Stimulated activated CD8-positive, alpha-beta memory T cell treated with anti-CD3 and anti-CD28 coated beads, Interleukin-15, amount 100 ng/mL, for 48 hours (primary cell): Measurements from ENCODE around the gene SRSF8.

Experiments
- DNase-seq, 2 donors: peaks; one replicate each; pipeline ENCODE4 v3.0.0-alpha.2; 2020; ENCODE audit warnings: low read depth in 2 of 2

SRSF8 gene

DNA sequence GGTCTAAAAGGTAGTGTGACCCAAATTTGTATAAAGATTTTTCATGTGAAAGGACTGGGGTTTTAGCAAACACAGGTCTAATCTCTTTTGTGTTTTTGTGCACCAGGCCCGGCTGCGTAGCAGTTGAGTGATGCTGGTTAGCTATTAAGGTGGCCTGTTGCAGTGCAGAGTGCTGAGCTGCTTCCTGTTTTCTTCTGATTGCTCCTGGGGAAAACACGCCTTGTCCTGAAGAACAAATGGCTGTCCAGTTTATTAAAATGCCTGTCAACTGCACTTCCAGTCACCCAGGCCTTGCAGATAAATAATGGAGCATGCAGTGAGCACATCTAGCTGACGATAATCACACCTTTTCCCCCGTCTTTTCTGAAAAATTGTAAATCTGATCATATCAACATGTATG, 1.8 kb downstream of the SRSF8 start:
- peak; percentile 40 to 44 for DNase-seq

DNA sequence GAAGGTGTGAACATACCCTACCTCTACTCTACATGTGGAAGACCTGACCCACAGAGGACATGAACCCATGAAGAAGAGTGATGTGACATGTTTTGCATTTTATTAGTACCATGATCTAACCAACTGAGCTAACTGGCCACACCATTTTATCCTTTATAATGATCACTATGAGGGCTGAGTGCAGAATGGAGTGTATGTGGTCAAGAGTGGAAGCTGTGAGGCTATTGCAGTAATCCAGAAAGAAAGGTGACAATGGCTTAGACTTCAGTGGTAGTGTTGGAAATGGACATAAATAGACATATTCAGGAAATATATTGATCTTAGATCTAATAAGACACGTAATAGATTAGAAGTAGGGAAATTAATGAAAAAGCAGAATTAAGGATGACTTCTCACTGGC, 3.8 kb downstream of the SRSF8 start:
- no peak for DNase-seq

DNA sequence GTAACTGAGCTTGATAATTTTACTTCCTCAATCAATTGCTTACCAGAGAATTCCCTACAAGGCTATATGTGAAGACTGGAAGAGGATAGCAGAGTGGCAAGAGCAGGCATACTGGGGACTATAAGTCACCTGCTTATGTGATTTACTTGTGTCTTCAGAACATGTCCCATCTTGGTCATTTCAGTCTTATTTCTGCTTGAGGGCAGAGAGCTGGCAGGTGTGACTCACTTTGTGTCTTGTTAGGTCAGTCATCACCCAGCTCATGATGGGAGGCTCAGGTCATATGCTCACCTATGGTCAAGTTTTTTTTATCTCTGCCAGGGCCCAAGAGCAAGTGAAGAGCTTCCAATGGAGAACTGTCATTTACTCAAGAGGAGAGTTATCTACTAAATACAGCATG, 6.2 kb downstream of the SRSF8 start:
- DNase-seq = no peak

DNA sequence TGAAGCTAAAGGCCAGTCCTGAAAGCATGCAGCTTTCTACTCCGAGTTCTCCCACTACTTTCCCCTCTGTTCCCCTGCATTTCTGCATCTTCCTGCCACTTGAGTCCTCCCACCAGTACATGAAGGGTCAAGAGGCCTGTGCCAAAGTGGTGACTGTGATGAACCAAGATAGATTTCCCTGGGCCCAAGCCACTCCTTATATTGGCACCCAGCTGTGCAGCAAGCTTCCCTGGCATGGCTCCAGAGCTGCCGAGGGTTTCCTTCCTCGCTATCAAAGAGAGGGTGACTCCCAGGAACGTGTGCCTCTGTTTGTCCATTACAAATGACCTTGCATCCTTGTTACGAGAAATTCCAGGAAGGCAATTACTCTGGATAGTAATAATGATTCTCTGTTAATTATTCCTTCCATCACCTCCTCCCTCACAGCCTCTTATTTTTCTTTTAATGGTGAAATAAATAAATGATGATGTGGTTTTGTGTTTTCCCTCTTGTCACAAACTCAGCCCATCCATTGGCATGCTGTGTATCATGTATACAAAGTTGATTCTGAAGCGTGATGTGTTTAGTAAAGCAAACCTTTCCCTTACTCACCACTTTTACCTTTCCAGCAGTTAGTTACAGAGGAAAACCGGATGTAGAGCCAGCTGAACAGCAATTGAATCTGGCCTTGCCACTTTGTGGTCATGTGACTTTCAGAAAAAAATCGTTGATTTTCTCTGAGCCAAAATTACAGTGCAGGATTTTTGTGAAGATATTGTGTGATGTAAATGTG, 8.3 kb downstream of the SRSF8 start:
- DNase-seq = no peak

DNA sequence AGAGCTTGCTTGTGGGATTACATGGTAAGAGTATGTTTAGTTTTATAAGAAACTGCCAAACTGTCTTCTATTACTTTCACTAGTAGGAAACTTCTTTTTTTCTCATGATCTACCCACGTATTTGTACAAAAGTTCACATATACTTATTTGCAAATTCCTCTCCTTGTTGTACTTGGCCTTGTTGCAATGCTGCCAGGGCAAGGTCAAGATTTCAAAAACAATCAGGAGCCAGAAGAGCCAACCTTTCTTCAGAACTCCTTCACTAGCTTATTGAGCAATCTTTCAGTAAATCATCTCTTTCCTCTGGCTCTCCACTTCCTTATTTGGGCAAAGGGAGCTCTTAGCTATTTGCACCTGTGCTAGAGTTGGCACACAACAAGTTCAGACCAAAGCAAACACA, 9.7 kb downstream of the SRSF8 start:
- no peak for DNase-seq

DNA sequence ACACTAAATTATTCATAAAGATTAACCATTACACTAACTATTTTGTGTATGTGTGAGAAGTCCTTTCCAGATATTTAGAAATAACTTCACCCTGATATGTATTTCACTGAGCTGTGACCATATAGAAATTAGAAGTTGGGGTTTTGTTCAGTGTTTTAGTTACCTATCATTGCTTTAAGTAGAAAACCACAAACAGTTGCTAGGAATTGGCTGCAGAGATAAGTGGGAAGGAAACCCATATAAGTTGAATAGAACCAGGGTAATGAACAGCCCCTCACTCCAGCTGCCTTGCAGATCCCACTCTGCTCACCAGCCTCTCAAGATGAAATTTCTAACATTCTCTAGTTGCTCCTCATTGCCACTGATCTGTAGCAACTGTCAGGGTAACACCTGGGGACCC, 10.3 kb downstream of the SRSF8 start:
- no peak for DNase-seq

DNA sequence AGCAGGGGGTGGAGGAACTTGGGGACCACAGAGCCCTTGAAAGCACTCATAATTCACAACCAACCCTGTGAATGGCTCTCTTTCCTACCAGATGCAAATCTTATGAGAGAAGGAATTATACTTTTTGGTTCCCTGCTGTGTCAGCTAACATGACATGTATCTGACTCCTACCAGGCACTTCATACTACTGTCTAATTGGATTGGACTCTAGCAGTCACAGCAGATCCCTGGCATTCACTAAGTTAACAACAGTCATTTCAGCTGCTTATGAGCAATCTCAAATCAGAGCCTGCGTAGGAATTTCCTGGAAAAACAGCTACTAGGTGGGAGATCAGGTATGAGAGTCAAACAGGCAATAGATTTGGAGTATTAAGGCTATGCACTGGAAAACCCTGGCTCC, 11.8 kb downstream of the SRSF8 start:
- DNase-seq = no peak

DNA sequence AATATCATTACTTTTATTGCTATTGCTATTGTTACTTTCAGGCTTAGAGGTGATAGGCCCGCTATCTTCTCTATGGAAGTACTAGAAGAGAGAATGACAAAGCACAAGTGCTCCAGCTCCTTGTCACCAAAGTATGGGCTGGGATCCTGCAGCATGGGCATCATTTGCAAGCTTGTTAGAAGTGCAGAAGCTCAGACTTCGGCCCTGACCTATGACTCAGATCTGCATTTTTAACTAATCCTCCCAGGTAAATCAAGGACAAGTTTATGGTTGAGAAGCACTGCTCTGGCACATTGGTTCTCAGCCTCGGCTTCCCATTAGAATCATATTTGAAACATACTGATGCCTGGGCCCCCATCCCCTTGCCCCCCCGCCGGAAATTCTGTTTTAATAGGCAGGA, 14.3 kb downstream of the SRSF8 start:
- no peak for DNase-seq

DNA sequence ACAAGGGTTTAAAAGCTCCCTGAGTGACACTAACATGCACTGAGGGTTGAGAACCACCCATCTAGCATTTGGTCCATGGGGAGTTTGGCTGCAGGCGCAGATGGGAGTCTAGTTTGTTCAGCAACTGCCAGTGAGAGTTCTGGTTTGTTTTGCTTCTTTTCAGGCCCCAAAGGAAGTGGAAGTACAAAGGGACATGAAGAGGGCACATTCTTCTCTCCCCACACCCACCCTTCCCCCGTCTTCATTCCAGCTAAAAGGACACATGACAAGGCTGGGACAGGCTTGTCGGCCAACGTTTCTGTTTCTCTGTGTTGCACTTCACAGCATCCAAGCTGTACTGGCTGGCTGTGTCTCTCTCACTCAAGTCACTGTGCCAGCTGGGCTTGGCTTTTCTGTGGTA, 14.7 kb downstream of the SRSF8 start:
- no peak for DNase-seq

DNA sequence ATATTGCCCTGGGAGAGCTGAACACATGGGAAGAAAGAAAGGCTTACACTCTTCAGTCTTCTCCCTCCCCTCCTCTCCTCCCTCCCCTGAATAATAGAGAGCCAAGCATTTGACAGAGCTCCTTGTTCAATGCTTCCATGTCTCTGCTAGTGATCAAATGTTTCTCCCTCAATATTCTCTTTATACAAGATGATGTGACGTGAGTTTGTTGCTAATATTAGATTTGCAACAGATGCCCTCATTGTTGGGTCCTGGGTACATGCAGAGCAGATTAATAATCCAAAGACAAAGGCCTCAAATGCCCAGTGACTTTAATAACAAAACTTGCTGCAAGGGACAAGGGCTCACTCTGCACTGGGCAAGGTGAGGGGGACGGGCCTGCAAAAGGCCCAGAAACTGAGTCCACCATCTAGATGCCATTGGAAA, 15.9 kb downstream of the SRSF8 start:
- no peak for DNase-seq

DNA sequence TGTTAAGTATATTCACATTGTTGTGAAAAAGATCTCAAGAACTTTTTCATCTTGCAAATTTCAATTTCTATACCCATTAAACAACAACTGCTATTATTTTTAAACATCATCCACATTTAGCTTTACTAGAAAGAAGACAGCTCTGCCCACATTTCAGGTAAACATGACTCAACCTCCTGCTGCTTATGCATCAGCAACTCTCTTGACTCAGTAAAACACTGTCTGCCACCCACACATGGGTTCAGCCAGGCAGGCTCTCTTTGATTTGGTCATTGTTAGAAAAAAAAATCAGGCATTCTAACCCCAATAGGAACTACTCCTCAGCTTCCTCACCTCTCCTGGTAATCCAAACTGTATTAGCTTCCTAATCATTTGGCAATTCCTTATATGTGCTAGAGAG, 17.8 kb downstream of the SRSF8 start:
- peak; percentile 50 to 54 for DNase-seq

DNA sequence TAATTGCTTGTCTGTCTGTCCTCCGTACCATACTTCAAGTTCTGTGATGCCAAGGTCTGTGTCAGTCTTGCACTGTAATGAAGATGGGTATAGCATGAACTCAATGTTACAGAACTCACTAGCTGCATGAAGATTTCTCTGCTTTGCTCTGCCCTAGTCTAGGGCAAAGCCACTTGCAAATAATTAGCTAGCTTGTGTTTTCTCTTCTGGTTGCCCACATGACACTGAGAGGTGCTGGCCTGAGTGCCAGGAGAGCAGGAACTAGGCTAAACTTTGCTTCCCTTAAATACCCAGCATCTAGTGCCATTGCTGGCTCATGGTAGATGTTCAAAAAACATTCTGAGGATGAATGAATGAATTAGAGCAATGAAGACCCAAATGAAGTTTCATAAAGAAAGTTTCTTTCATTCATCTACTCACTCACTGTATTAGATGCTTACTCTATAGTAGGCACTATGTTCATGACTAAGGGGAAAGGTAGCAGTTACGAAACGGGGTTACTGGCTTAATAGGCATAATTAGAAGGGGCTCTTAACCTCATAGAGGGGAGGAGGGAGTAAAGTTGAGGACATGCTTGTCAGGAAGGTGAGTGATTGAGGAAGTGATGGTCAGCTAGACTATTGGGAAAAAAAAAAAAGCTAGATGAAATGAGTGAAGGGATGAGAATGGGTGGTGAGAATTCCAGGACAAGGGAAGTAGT, 18.5 kb downstream of the SRSF8 start:
- no peak for DNase-seq

DNA sequence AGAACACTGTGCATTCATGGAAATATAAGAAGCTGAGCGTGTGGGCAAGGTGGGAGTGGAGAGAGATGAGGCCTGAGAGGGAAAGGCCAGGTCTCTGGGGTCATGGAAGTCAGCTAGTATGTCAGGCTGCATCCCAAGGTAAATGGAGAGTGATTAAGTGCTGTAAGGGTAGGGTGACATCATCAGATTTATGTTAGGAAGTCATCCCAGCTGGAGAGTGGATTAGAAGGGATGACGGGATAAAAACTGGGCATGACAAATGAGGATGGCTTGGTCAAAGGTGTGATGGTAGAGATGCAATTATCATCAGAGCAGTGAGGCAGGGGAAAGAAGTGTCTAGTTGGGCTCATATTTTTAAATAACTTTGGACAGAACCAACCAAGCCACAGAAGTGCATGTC, 19.4 kb downstream of the SRSF8 start:
- DNase-seq = no peak

DNA sequence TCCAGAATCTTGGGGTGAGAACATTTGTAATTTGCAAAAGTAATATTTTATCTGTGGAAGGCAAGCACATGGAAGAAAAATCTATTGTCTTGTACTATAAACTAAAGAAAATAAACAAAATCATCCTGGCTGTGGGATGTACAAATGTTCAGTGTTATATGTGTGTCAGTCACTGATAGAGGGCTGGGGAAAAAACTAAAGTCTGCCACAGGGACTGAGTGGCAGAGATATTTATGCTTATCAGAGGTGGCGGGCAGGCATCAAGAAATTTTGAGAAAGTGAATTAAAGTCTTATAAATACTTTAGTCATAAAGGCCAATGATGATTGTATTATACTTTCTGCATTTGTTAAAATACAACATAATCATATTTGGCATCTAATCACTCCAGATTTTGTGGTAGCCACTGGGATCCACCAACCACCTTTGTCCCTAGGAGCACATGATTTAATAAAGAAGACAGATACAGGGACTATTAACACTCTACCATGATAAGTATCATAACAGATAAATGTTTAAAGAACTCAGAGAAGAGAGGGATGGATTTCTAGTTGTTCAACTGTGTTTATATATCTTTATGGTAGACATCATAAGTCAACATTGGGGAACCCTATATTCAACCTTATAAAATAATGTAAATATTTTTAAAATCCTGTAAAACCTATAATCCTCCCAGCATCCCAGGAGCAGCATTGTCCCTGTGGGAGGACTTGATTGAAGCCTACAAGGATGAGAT, 20.3 kb downstream of the SRSF8 start:
- no peak for DNase-seq

DNA sequence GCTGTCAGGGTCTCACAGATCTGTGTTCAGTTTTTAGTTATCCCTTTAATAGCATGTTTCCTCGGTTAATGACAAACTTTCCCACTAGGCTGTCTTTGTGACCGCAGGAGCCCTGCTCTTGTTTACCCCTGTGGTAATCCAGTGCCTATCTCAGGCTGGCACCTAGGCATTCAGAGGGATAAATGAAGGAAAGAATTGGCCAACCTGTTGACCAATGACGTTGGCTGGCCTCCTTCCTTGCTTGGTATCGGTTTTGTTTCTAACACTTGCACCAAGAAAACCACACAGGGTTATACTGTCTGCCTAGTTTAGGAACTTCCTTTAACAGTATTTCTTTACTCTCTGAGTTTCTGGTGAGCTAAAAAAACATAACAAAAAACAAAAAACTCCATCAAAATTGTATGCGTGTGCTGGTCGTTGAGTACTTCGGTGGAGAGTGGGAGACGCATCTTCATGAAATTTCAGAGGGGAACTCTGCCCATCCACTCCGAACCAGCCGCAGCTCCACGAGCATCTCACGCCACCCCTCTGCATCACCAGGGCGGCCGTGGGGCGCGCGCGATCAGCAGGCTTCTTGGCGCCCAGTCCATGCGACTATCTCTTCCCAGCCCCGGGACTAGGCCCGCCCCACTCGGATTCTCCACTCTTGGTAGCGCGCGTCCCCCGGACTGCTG, 22.4 kb downstream of the SRSF8 start:
- no peak for DNase-seq

DNA sequence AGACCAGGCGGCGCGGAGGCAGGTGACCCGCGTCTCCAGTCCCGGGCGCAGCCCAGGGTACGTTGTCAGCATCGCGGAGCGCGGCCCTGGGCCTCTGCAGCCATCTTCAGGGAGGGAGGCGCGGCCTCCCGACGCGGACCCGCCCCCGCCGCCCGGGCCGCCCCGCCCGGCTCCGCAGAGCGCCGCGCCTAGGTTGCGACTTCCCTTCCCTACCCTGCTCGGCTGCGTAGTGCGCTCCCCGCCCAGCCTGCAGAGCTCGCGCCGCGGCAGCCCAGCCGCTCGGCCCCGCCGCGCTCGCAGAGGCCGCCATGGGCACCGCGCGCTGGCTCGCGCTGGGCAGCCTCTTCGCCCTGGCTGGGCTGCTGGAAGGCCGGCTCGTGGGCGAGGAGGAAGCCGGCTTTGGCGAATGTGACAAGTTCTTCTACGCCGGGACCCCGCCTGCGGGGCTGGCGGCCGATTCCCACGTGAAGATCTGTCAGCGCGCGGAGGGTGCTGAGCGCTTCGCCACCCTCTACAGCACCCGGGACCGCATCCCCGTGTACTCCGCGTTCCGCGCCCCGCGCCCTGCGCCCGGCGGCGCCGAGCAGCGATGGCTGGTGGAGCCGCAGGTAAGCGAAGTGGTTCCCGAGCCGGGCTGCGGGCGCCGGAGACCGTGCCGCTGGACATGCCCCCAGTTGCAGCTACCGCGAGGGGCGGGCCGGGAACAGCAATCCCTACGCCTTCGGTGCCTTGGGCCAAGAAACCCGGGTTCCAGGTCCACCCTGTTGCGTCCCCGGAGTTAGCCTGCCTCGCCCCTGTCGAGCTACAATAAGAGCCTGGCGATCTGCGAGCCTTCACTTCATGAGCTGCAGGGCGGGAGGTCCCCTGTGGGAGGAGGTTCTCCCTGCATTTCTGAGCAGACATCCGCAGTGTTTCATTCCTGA, 23.2 kb downstream of the SRSF8 start, which contains the start of gene ENDOD1:
Gene ENDOD1 (plus strand): TSS at position 227 of the 923 bp plus-strand sequence. CDS start 82 bp downstream, at position 309.
- DNase-seq = peak; percentile 80 to 83

DNA sequence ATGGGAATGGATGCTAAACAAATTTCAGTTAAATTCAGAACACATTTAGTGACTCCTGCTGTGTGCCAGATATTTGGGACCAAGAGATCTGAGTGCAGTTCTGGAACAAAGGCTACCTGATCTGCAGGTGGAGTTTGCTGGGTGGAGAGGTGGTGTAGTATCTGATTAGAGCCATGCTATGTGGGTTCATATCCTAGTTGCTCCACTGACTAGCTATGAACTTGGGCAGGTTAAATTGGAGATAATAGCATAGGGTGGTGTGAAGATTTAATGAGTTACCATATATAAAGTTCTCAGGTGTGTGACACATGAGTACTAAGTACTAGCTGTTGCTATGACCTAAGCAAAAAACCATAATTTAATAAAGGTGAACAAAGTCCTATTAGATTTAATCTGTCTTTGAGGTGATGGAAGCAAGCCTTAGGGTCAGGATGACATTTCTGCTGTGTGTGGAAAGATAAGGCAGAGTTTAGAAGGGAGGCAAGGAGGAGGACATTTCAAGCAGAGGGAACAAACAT, 25.0 kb downstream of the SRSF8 start:
- no peak for DNase-seq

DNA sequence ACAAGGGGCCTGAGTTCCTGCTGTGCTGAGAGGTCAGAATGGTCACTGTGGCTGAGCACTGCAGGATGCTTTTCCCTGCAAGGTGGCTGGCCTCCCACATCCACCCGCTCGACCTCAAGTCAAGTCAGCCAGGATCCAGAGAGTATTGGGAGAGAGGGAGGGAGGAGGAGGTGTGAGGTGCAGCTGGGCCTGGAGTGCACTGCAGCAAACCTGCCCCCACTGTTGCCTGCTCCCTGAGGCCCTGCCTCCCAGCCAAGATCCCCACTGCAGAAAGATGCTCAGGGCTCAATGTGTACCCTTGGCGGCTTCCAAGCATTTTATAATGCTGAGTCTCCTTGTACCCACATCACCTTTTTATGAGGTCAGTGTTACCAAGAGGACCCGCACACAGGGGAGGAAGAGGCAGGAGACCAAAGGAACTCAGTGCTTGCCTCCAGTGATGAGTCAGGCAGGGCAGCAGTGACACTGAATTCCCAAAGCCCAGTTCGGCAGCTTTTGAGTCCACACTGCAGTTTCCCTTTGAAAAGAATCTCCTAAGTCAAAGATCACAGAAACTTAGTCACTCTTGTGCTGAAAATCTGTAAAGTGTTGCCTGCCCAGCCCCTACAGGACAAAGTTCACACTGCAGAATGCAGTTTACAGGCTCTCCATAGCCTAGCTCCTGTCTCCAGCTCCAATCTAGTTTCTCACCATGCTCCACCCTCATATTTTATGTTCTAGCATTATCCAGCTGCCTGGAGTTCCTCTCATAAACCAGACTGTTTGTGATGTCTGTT, 26.0 kb downstream of the SRSF8 start:
- DNase-seq = peak in 1 of 2 donors; percentile 25

DNA sequence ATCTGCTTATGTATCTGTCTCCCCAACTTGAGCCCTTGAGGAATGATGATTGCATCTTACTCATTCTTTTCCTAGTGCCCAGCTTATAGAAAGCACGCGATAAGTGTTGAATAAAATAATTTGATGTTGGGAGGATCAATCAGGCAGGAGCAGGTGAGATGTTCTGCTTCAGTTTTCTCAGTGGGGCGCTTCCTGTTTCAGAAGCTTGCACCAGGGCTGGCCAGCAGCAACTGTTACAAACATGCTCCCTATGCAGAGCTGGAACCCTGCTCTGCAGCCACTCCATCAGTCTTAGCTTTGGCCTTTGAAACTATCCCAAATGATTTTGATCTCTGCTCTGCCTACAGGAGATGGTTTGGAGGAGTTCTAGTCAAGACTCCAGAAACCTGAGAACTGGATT, 26.8 kb downstream of the SRSF8 start:
- DNase-seq = no peak
